Fibroblast of skin of right biceps (primary cell): ENCODE measurements around the gene KDM4B.
"Not testable (repeated sequence)": the region's sequence is repeated elsewhere in the genome, so short reads cannot be mapped to it uniquely, and the experiment has no call there.

Experiments
- DNase-seq: peaks from one replicate; pipeline ENCODE4 v3.0.0-alpha.2; 2013

KDM4B gene

GRCh38 chr19:4968462-4969291 is at the start of gene KDM4B:
Gene KDM4B, plus strand, starts transcription at chr19:4969113. Its CDS starts 63,778 bp downstream, at chr19:5032891.
- peak; percentile 100 for DNase-seq

- no peak for DNase-seq
These were observed 46.2 kb upstream of the KDM4B start for GRCh38 chr19:4922530-4923275.

DNA sequence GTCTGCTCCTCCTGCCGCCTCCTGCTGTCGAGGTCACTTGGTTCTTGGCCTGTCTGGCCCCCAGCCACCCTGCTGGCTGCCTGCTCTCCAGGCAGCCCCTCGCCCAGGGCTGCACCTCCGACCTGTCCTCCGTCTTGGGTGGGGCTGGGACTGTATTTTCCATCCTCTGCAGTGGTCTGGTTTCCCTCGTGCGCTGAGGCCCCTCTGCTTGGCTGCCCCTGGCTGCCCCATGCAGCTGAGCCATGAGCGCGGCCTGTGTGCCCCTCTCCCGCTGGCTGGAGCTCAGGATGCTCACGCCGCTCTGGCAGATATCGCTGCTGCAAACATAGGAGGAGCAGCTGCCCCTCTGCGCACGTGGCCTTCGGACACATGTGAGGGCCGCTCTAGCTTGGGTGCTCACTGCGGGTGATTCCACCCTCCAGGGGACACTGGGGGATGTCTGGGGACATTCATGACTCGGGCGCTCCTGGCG is 45.6 kb upstream of the KDM4B start:
- DNase-seq = no peak

GRCh38 chr19:4929186-4929585 is 39.7 kb upstream of the KDM4B start:
- DNase-seq = no peak

- peak; percentile 24 for DNase-seq
These were observed 38.2 kb upstream of the KDM4B start for GRCh38 chr19:4930664-4931063.

DNA sequence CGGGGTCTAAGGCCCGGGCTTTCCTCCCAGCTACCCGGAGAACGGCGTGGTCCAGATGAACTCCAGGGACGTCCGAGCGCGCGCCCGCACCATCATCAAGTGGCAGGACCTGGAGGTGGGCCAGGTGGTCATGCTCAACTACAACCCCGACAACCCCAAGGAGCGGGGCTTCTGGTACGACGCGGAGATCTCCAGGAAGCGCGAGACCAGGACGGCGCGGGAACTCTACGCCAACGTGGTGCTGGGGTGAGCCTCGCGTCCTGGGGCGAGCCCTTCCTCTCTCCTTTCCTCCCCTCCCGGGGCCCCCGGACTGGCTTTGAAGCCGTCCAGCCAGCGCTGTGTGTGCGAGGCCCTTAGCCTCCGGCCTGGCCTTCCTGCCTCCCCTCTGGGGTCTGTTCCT is 36.2 kb upstream of the KDM4B start:
- DNase-seq = no peak

GRCh38 chr19:4933528-4933927 is 35.4 kb upstream of the KDM4B start:
- DNase-seq = no peak

DNA sequence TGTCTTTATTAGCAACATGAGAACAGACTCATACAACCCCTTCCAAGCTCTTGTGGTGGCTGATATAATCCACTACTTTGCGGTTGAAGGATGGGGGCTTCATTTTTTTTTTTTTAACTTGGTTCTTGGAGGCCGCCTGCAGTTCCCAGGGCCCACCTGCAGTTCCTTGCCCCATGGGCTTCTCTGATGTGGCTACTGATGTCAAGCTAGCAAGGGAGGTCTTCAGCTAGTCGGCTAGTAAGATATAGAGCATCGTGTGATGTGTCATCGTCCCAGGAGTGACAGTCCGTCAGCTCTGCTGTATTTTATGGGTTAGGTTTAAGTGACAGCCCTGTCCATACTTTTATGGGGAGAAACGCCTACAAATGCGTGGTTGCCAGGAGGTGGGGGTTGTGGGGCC is 33.5 kb upstream of the KDM4B start:
- DNase-seq = no peak

DNA sequence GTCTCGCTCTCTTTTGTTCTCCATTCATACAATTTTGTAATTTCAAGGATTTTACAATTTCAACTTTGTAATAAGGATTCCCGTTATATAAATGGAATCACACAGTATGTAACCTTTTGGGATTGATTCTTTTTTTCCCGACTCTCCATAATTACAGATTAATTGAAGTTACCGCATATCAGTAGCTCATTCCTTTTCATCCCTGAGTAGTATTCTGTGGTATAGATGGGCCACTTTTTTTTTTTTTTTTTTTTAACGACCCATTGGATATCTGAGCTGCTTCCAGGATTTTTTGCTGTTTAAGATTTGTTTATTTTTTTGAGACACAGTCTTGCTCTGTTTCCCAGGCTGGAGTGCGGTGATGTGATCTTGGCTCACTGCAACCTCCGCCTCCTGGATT is 31.9 kb upstream of the KDM4B start:
- DNase-seq = no peak

DNA sequence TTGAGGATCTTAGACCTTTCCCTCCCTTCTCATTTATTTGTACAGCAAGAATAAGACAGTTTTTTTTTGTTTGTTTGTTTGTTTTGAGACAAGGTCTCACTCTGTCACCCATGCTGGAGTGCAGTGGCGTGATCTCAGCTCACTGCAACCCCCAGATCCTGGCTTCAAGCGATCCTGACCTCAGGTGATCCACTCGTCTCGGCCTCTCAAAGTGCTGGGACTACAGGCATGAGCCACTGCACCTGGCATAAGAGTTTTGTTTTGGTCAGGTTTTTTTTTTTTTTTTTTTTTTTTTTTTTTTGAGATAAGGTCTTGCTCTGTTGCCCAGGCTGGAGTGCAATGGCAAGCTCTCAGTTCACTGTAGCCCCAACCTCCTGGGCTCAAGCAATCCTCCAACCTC is 30.5 kb upstream of the KDM4B start:
- DNase-seq = not testable (repeated sequence)

GRCh38 chr19:4939466-4939865 is 29.4 kb upstream of the KDM4B start:
- DNase-seq = no peak

DNA sequence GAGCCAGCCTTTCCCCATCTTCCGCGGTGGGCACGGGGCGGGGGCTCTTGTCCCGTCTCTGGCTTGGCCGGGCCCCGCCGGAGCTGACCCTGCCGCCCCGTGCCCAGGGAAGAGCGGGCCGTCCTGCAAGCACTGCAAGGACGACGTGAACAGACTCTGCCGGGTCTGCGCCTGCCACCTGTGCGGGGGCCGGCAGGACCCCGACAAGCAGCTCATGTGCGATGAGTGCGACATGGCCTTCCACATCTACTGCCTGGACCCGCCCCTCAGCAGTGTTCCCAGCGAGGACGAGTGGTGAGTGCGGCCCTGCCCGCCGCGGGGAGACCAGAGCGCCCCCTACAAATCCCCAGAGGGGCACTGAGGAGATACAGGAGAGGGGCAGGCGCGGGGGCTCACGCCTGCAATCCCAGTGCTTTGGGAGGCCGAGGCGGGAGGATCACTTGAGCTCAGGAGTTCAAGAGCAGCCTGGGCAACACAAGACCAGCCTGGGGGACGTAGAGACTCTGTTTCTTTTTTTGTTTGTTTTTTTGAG is 27.2 kb upstream of the KDM4B start:
- not testable (repeated sequence) for DNase-seq

DNA sequence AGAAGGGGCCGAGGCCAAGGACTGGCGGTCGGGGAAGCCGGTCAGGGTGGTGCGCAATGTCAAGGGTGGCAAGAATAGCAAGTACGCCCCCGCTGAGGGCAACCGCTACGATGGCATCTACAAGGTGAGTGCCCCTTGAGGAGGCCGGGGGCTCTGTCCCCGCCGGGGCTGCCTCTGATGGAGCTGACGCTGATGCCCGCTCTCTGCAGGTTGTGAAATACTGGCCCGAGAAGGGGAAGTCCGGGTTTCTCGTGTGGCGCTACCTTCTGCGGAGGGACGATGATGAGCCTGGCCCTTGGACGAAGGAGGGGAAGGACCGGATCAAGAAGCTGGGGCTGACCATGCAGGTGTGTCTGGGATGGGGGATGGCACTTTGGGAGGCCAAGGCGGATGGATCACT is 18.3 kb upstream of the KDM4B start:
- DNase-seq = not testable (repeated sequence)

DNA sequence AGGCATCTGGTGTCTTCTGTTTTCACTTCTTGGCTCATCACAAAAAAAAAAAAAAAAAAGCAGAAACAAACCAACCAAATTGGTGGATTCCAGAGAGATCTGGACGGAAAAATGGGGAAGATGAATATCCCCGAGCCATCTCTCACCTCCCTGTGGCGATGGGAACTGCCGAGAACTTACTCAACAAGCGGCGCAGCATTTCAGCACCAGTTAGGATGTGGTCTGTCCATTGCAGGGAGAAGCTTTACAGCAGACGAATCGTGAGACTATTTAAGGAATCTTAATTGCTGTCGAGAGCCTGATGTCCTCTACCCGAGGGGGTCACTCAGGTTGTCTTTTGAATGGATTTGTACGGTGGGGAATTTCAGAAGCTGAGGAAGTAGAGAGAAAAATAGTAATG is 17.3 kb upstream of the KDM4B start:
- no peak for DNase-seq

GRCh38 chr19:4952945-4953344 is 16.0 kb upstream of the KDM4B start:
- DNase-seq = no peak

DNA sequence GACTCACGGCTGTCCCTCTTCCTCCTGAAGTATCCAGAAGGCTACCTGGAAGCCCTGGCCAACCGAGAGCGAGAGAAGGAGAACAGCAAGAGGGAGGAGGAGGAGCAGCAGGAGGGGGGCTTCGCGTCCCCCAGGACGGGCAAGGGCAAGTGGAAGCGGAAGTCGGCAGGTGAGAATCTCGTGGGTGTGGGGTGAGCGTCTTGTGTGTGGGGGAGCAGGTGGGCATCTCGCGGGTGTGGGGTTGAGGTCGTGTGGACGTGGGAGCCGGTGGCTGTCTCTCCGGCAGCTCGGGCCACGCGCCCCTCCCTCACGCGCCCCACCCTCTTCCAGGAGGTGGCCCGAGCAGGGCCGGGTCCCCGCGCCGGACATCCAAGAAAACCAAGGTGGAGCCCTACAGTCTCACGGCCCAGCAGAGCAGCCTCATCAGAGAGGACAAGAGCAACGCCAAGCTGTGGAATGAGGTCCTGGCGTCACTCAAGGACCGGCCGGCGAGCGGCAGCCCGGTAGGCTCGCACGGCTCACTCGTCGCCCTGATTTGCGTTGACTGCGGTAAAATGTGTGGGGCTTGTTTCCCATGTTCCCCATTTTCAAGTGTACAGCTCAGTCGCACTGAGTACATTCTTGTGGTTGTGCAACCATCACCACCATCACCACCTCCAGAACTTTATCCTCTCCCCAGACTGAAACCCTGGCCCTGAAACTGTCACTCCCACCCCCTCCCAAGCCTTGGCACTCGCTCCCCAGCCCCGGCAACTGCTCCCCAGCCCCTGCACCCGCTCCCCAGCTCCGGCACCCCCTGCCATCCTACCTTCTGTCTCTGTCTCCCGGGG is 14.4 kb upstream of the KDM4B start:
- not testable (repeated sequence) for DNase-seq

- no peak for DNase-seq
These were observed 13.6 kb upstream of the KDM4B start for GRCh38 chr19:4955274-4955673.

DNA sequence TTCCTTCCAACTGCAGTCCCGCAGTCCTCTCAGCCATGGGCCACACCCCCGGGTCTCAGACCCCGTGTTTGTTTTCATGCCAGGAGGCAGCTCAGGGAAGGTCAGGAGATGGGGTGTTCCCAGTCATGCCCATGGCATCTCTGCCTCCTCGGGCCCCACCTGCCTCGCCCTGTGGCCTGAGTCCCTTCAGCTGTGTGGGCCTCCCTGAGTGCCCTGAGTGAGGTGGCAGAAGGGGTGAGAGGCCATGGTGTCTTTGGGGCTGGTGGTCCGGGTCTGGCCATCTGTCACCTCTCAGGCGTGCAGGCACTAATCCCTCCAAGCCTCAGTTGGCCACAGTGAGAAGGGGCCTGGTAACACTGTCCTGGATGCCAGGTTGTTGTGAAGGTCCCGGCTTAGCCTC is 10.9 kb upstream of the KDM4B start:
- no peak for DNase-seq

DNA sequence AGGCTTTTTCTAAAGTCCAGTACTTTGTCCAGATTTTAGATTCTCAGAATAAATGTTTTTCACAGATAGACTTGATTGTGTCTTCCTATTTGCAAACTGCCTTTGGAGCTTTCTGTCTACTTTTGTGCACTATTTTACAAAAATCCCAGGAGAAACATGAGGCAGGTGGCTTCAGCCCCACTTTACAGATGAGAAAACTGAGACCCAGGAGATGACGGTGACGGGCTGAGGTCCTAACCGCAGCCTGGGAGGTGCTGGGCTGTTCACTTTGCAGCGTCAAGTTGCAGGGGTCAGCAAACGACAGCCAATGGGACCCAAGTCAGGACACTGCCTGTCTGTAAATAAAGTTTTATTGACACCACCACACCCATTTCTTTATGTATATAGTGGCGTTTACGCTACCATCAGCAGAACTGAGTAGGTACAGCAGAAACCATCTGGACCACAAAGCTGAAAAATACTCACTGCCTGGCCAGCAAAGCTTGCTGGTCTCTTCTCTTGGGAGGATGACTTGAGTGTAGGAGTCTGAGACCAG is 6.8 kb upstream of the KDM4B start:
- DNase-seq = no peak

DNA sequence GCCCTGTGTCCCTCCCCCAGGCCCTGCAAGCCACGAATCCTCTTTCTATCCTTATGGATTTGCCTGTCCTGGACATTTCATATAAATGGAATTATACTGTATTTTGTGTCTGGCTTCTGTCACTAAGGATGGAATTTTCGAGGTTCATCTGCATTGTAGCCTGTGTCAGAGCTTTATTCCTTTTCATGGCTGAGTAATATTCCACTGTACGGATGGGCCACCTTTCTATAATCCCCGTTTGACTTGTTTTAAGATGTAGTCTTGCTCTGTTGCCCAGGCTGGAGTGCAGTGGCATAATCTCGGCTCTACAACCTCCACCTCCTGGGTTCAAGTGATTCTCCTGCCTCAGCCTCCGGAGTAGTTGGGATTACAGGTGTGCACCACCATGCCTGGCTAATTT is 3.9 kb upstream of the KDM4B start:
- no peak for DNase-seq

DNA sequence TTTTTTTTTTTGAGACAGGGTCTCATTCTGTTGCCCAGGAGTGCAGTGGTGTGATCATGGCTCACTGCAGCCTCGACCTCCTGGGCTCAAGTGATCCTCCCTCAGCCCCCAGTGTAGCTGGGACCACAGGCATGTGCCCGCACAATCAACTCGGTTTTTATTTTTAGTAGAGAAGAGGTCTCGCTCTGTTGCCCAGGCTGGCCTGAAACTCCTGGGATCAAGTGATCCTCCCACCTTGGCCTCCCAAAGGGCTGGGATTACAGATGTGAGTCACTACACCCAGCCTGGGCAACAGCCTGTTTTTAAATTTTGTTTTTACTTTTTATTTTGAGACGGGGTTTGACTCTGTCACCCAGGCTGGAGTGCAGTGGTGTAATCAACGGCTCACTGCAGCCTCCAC is 2.3 kb upstream of the KDM4B start:
- DNase-seq = no peak

DNA sequence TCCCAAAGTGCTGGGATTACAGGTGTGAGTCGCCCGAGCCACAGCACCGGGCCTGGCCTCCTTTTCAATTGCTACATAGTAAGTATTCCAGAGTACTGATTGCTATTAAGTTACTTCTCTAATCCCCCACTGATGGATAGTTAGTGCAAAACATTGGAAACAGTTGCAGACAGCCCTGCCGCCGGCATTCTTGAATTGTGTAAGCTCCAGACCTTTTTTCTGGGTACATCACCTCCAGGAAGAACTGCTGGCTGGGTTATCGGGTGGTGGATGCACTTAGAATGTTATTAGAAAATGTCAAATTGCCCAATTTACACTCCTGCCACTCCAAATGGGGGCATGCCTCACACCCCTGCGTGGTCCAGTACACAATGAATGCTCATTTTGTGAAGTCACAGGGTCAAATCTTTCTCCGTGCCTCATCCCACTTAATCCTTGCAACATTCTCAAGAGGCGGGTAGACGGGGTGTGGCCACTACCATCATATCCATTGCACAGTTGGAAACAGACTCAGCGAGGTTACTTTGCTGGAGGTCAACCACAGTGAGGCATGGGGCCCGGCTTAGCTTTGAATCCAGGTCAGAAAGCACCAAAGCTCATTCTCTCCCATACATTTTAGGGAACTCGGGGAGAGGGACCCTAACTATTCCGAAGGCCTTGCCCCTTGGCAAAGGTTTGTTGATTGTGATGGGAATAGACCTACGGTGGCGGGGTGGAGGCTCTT is 1.0 kb upstream of the KDM4B start:
- peak; percentile 43 for DNase-seq
